HG03442 (cell line): ENCODE measurements around the gene ICA1L.

Experiments
- ATAC-seq: cut with Tn5 transposase; IDR thresholded peaks from one replicate; pipeline ENCODE4 v1.9.1; 2021; ENCODE audit warnings: mild to moderate bottlenecking, moderate library complexity; ENCODE audit not compliant: unreplicated experiment

ICA1L gene

GRCh38 chr2:202750763-202751427 is 120.7 kb downstream of the ICA1L start:
- ATAC-seq, result no peak

- no peak for ATAC-seq
Observed at GRCh38 chr2:202749477-202749876, 122.1 kb downstream of the ICA1L start.

- ATAC-seq, result no peak
Observed at GRCh38 chr2:202743613-202744012, 128.0 kb downstream of the ICA1L start.

GRCh38 chr2:202736826-202737225 is 134.7 kb downstream of the ICA1L start:
- no peak for ATAC-seq

- ATAC-seq, result no peak
Observed at GRCh38 chr2:202726070-202726469, 145.5 kb downstream of the ICA1L start.

- no peak for ATAC-seq
Observed at GRCh38 chr2:202723746-202724145, 147.8 kb downstream of the ICA1L start.
